Measurements from ENCODE around the gene ZNF343. TPM values are rescaled to one million over a fixed set of nuclear protein-coding genes. Genes with fewer than 3 reads are reported as not detected.

The ZNF343 gene
- total and polyA plus RNA-seq, 2 experiments from 2014 or later, result 2.4 to 6.4 TPM

DNA sequence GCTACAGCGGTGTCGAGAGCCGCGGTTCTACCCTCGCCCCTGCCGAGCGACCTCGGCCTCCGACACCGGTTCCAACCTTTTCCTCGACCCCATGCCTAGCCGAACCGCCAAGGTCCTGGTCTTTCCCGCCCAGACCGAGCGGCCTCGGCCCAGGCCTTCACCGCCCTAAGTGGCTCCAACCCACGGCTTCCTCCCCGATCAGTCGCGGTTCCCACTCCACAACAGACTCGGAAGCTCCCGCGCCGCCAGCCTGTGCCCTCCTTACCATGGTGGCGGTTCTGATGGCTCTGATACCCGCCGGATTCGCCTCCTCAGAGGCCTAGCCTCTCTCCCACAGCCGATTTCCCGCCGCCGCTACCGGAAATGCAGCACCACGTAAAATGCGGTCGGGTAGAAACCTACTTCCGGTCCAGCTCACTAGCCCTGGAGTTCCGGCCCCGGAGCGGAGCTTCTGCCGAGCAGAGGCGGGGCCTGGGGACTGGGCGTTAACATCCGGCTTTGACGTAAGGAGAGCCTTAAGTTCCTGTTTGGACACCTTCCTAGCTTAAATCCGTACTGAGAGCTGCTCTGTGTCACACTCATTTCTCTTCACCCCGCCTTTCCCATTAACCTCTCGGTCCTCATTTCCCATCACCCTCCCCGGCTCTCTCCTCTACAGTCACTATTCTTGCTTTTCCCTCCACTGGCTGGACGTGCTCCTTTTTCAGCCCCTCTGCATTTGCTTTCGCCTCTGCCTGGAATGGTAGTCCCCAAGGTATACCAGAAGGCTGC is 38.1 kb downstream of the ZNF343 start, which contains the start of gene SNRPB:
SNRPB (minus strand) TSS at position 367 of the 771 bp plus-strand sequence; CDS start at position 268, 99 bp downstream.
- Histone ChIP-seq H3K4me2 (peak within 1 kb of the TSS; percentile 83), H3K27ac (ENCODE audit: low read depth) (peak within 1 kb of the TSS; percentile 91), H3K36me3 (ENCODE audit: insufficient read depth) (peaks cover 27% of the 10 kb centered on the region), H3K27me3 (ENCODE audit: insufficient read depth) (no peaks in the 10 kb centered on the region), H3K79me2 (replicated peaks; ENCODE audit: insufficient read depth) (peaks cover 49% of the 10 kb centered on the region), H3F3A (replicated peaks; ENCODE audit: low read depth) (no peaks in the 10 kb centered on the region; the same call in 1 of the 2 replicates), H3K4me1 (ENCODE audit: insufficient read depth) (peaks cover 4% of the 10 kb centered on the region; the same call in 1 of the 2 replicates), H4K20me1 (replicated peaks; ENCODE audit: insufficient read depth) (peaks cover 41% of the 10 kb centered on the region), H2AFZ (no peak within 1 kb of the TSS), H3K4me3 (peak within 1 kb of the TSS; percentile 100), H3K9me2 (ENCODE audit: insufficient read depth) (no peaks in the 10 kb centered on the region)
- Mint-ChIP-seq H3K27me3 (ENCODE audit: insufficient read depth, low read depth, poor library complexity) (peaks cover 17% of the 10 kb centered on the region), H3K27ac (peak within 1 kb of the TSS; percentile 100), H3K4me3 (peak within 1 kb of the TSS; percentile 100), H3K4me1 (peaks cover 30% of the 10 kb centered on the region), H3K9me3 (no peaks in the 10 kb centered on the region), H3K36me3 (ENCODE audit: low read depth) (peaks cover 50% of the 10 kb centered on the region)
- ATAC-seq (peak; percentile 97), DNase-seq (ENCODE audit: low spot score) (peak; percentile 99)
- TF ChIP-seq EZH2 (IDR thresholded peaks at IDR 0.05; ENCODE audit: low read depth, unreplicated experiment) (no peak), POLR2AphosphoS5 (IDR thresholded peaks at IDR 0.05; ENCODE audit: low read depth) (peak; percentile 98), CTCF (conservative IDR thresholded peaks at IDR 0.05; ENCODE audit: low read depth in 2 of 2) (no peak), CREB1 (CRISPR knock-in tag; IDR thresholded peaks at IDR 0.05; ENCODE audit: low read depth) (peak; percentile 84), NANOG (IDR thresholded peaks at IDR 0.05; ENCODE audit: borderline replicate concordance) (no peak), ETS1 (IDR thresholded peaks at IDR 0.05) (peak; percentile 84), ZNF114 (CRISPR knock-in tag; IDR thresholded peaks at IDR 0.05) (no peak)
- TF ChIP-seq, protein P1, sequence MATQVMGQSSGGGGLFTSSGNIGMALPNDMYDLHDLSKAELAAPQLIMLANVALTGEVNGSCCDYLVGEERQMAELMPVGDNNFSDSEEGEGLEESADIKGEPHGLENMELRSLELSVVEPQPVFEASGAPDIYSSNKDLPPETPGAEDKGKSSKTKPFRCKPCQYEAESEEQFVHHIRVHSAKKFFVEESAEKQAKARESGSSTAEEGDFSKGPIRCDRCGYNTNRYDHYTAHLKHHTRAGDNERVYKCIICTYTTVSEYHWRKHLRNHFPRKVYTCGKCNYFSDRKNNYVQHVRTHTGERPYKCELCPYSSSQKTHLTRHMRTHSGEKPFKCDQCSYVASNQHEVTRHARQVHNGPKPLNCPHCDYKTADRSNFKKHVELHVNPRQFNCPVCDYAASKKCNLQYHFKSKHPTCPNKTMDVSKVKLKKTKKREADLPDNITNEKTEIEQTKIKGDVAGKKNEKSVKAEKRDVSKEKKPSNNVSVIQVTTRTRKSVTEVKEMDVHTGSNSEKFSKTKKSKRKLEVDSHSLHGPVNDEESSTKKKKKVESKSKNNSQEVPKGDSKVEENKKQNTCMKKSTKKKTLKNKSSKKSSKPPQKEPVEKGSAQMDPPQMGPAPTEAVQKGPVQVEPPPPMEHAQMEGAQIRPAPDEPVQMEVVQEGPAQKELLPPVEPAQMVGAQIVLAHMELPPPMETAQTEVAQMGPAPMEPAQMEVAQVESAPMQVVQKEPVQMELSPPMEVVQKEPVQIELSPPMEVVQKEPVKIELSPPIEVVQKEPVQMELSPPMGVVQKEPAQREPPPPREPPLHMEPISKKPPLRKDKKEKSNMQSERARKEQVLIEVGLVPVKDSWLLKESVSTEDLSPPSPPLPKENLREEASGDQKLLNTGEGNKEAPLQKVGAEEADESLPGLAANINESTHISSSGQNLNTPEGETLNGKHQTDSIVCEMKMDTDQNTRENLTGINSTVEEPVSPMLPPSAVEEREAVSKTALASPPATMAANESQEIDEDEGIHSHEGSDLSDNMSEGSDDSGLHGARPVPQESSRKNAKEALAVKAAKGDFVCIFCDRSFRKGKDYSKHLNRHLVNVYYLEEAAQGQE (IDR thresholded peaks at IDR 0.05; ENCODE audit: unreplicated experiment), result peak; percentile 38
